ENCODE results near the gene GPS2.

GPS2 gene

DNA sequence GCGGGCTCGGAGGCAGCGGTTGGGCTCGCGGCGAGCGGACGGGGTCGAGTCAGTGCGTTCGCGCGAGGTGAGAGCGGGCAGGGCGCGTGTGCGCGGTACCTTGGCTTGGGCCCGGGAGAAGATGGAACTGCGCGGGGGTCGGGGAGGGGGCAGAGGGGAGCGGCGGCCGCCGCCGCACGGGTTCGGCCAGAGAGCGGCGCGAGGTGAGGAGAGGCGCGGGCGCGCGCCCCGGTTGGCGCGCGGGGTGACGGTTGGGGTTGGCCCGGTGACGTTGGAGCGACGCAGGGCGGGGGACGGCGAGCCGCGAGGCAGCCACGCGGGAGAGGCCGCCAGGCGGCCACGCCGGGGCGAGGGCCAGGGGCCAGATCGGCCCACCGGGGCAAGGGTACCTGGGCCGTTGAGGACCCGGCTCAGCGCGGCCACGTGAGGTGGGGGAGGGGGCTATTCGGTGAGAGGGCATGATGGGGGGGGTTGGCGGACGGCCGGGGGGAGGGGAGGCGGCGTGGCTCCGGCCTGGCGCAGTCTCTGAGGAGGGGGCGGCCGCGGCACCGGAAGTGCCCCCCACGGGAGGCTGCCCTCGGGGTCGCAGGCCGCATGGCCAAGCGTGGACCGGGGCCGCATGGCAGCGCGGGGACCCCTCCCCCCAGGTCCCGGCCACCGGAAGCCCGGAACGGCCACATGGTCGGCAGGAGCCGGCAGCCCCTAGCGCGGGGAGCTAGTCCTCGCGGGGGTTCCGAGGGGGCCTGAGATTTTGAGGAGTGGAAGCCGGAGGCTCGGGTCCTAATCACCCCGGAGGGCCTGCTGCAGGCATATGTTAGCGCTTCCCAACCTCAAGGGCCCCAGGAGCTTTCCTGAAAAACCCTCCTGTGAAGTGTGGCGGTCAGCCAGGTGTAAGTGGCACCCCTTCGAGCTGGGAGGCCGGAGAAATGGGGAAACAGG, 7.2 kb downstream of the GPS2 start:
- TF ChIP-seq EZH2phosphoT487 (IDR thresholded peaks at IDR 0.05; ENCODE audit: low read length) (no peak), EZH2 (optimal IDR thresholded peaks at IDR 0.05; ENCODE audit: low read depth, low read length) (no peak)
- TF ChIP-seq, protein P1, sequence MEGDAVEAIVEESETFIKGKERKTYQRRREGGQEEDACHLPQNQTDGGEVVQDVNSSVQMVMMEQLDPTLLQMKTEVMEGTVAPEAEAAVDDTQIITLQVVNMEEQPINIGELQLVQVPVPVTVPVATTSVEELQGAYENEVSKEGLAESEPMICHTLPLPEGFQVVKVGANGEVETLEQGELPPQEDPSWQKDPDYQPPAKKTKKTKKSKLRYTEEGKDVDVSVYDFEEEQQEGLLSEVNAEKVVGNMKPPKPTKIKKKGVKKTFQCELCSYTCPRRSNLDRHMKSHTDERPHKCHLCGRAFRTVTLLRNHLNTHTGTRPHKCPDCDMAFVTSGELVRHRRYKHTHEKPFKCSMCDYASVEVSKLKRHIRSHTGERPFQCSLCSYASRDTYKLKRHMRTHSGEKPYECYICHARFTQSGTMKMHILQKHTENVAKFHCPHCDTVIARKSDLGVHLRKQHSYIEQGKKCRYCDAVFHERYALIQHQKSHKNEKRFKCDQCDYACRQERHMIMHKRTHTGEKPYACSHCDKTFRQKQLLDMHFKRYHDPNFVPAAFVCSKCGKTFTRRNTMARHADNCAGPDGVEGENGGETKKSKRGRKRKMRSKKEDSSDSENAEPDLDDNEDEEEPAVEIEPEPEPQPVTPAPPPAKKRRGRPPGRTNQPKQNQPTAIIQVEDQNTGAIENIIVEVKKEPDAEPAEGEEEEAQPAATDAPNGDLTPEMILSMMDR (IDR thresholded peaks at IDR 0.05; ENCODE audit: low read length), result no peak
- H4K20me1 ChIP-seq (ENCODE audit: insufficient read depth, low read length), result peaks cover 31% of the 10 kb centered on the region
- H3K27ac ChIP-seq (ENCODE audit: low read length), result peak overlapping the region; percentile 100
- no peaks in the 10 kb centered on the region for H3K9me3 ChIP-seq (replicated peaks; ENCODE audit: insufficient read depth, low read length)
- no peaks in the 10 kb centered on the region for H3K9me2 ChIP-seq (replicated peaks; ENCODE audit: insufficient read depth, low read length)
- no peak overlapping the region for H2AFZ ChIP-seq (ENCODE audit: low read length)
- peak overlapping the region; percentile 68 for H3K4me2 ChIP-seq (ENCODE audit: low read depth, low read length)
- H3K36me3 ChIP-seq (replicated peaks; ENCODE audit: insufficient read depth, low read length), result peaks cover 15% of the 10 kb centered on the region
- peaks cover 51% of the 10 kb centered on the region for H3K79me2 ChIP-seq (ENCODE audit: low read length)
- peak overlapping the region; percentile 97 for H3K4me3 ChIP-seq (ENCODE audit: low read length)
- peaks cover 57% of the 10 kb centered on the region for H3F3A ChIP-seq (ENCODE audit: insufficient read depth, low read length)
- peak overlapping the region; percentile 100 for H3K9ac ChIP-seq (ENCODE audit: low read length)
- H3K27me3 ChIP-seq (replicated peaks; ENCODE audit: insufficient read depth, low read length), result 0 out of 2 replicates have a peak, but pooled peaks cover 3% of the 10 kb centered on the region
- H3K4me1 ChIP-seq (ENCODE audit: low read length), result peaks cover 19% of the 10 kb centered on the region
- peak; percentile 43 for DNase-seq

DNA sequence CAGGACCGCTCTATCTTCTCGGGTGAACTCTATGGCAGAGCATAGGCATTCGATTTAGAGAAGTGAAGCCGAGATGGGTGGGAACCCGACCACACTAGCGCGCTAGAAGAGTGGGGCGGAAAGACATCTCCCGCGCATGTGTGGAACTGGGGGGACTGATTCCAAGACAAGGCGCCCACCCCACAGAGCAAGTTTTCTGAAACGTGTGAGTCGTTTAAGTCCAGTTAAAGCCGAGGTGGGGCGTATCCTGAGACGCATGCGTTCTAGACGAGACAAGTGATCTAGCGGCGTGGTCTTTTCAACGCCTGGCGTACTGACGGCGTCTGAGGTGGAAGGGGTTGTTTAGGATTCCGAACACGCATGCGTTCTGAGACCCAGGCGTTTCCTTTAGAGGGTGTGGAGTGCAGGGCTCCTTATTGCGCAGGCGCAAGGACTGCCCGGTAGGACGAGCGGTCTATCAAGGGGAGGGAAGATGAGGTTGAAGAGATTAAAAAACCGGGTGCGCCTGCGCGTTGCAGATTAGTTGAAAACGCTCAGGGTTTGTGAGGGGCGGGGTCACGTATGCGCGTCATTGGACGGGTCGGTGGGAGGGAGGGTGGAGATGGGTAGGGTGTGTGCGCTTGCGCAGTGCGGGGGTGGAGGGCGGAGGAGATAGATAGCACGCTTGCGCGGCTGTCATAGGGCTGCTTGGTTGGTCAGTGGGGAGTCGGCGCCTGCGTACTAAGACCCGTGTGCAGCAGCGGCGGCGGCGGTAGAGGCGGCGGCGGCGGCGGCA, 8.1 kb downstream of the GPS2 start, which contains the start of gene EIF5A:
EIF5A (plus strand) TSS at position 718 of the 775 bp plus-strand sequence. CDS start 2,008 bp downstream, outside the sequence.
- Histone ChIP-seq H3K9ac (ENCODE audit: low read length) (peak within 1 kb of the TSS; percentile 100), H3K27me3 (replicated peaks; ENCODE audit: insufficient read depth, low read length) (peaks cover 5% of the 10 kb centered on the region; the same call in 1 of the 2 replicates), H3K36me3 (replicated peaks; ENCODE audit: insufficient read depth, low read length) (peaks cover 15% of the 10 kb centered on the region), H4K20me1 (ENCODE audit: insufficient read depth, low read length) (peaks cover 29% of the 10 kb centered on the region), H3K4me1 (ENCODE audit: low read length) (peaks cover 19% of the 10 kb centered on the region), H3F3A (ENCODE audit: insufficient read depth, low read length) (peaks cover 50% of the 10 kb centered on the region), H3K27ac (ENCODE audit: low read length) (peak within 1 kb of the TSS; percentile 100), H2AFZ (ENCODE audit: low read length) (peak within 1 kb of the TSS; percentile 80), H3K4me3 (ENCODE audit: low read length) (peak within 1 kb of the TSS; percentile 97), H3K79me2 (ENCODE audit: low read length) (peaks cover 44% of the 10 kb centered on the region), H3K4me2 (ENCODE audit: low read depth, low read length) (peak within 1 kb of the TSS; percentile 90), H3K9me2 (replicated peaks; ENCODE audit: insufficient read depth, low read length) (no peaks in the 10 kb centered on the region), H3K9me3 (replicated peaks; ENCODE audit: insufficient read depth, low read length) (no peaks in the 10 kb centered on the region)
- DNase-seq, result peak; percentile 100
- TF ChIP-seq, protein P1 (IDR thresholded peaks at IDR 0.05; ENCODE audit: low read length), result no peak
- no peak for TF ChIP-seq EZH2 (optimal IDR thresholded peaks at IDR 0.05; ENCODE audit: low read depth, low read length)
- TF ChIP-seq EZH2phosphoT487 (IDR thresholded peaks at IDR 0.05; ENCODE audit: low read length), result no peak

DNA sequence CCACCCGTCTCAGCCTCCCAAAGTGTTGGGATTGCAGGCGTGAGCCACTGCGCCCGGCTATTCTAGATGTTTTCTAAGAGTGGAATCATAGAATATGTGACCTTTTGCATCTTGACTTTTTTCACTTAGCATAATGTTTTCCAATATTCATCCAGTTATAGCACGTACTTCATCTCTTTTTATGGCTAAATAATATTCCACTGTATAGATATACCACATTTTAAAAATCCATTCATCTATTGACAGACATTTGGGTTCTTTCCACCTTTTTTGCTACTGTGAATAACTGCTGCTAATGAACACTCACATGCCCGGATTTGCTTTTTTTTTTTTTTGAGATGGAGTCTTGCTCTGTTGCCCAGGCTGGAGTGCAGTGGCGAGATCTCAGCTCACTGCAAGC, 11.0 kb downstream of the GPS2 start:
- Histone ChIP-seq H3K79me2 (ENCODE audit: low read length) (peaks cover 18% of the 10 kb centered on the region), H4K20me1 (ENCODE audit: insufficient read depth, low read length) (peaks cover 3% of the 10 kb centered on the region), H3K9me2 (replicated peaks; ENCODE audit: insufficient read depth, low read length) (no peaks in the 10 kb centered on the region), H3K4me2 (ENCODE audit: low read depth, low read length) (no peak overlapping the region), H3K4me1 (ENCODE audit: low read length) (peaks cover under 1% of the 10 kb centered on the region; the same call in 1 of the 2 replicates), H3K9ac (ENCODE audit: low read length) (no peak overlapping the region), H3K4me3 (ENCODE audit: low read length) (no peak overlapping the region), H3K27ac (ENCODE audit: low read length) (no peak overlapping the region), H3K9me3 (replicated peaks; ENCODE audit: insufficient read depth, low read length) (no peaks in the 10 kb centered on the region), H2AFZ (ENCODE audit: low read length) (no peak overlapping the region), H3F3A (ENCODE audit: insufficient read depth, low read length) (peaks cover 22% of the 10 kb centered on the region), H3K27me3 (replicated peaks; ENCODE audit: insufficient read depth, low read length) (peaks cover 19% of the 10 kb centered on the region), H3K36me3 (replicated peaks; ENCODE audit: insufficient read depth, low read length) (no peaks in the 10 kb centered on the region)
- no peak for DNase-seq
- no peak for TF ChIP-seq EZH2 (optimal IDR thresholded peaks at IDR 0.05; ENCODE audit: low read depth, low read length)
- no peak for TF ChIP-seq EZH2phosphoT487 (IDR thresholded peaks at IDR 0.05; ENCODE audit: low read length)
- TF ChIP-seq, protein P1 (IDR thresholded peaks at IDR 0.05; ENCODE audit: low read length), result no peak
